Fibroblast of lung (primary cell): ENCODE results near the gene POP7. TPM values are rescaled to one million over a fixed set of nuclear protein-coding genes. Genes with fewer than 3 reads are reported as not detected.

ENCODE experiments used
- DNase-seq, 2 donors: peaks; one replicate each; pipeline versions ENCODE4 v3.0.0 to v3.0.0-alpha.2; 2010; ENCODE audit warnings: low read depth in 2 of 2
- H2AFZ ChIP-seq: 2 replicates; pipeline ENCODE4 v1.5.1; 2012; ENCODE audit warnings: low read length, control low read depth, inconsistent platforms
- H3K27ac ChIP-seq: 2 replicates; pipeline ENCODE4 v1.5.1; 2011; ENCODE audit warnings: low read length, control low read depth; ENCODE audit not compliant: insufficient read depth
- H3K27me3 ChIP-seq: 2 replicates; pipeline ENCODE4 v1.5.1; 2011; ENCODE audit warnings: mild to moderate bottlenecking, low read length; ENCODE audit not compliant: control insufficient read depth, insufficient read depth
- H3K36me3 ChIP-seq: 2 replicates; pipeline ENCODE4 v1.5.1; 2011; ENCODE audit warnings: low read length; ENCODE audit not compliant: control insufficient read depth, insufficient read depth
- H3K4me1 ChIP-seq: 2 replicates; pipeline ENCODE4 v1.5.1; 2011; ENCODE audit warnings: low read length; ENCODE audit not compliant: control insufficient read depth, insufficient read depth; ENCODE audit errors: extremely low read depth
- H3K4me2 ChIP-seq: 2 replicates; pipeline ENCODE4 v1.5.1; 2011; ENCODE audit warnings: low read length, control low read depth; ENCODE audit not compliant: insufficient read depth; ENCODE audit errors: extremely low read depth
- H3K4me3 ChIP-seq, 4 experiments: fragments of 200-600 bp in 1 of 4; sonication (generic) in 1 of 4; replicated peaks in 1 of 4; 2 replicates each; pipeline ENCODE4 v1.5.1; 2011 to 2016; ENCODE audit warnings: low read length in 4 of 4, low read depth in 3 of 4, mild to moderate bottlenecking in 3 of 4, control low read depth in 2 of 4, inconsistent platforms in 1 of 4, mixed read lengths in 1 of 4; ENCODE audit not compliant: insufficient read depth in 1 of 4; ENCODE audit errors: control extremely low read depth in 1 of 4
- H3K79me2 ChIP-seq: 2 replicates; pipeline ENCODE4 v1.5.1; 2012; ENCODE audit warnings: mild to moderate bottlenecking, low read length, inconsistent platforms; ENCODE audit not compliant: control insufficient read depth, insufficient read depth
- H3K9ac ChIP-seq: 2 replicates; pipeline ENCODE4 v1.5.1; 2011; ENCODE audit warnings: mild to moderate bottlenecking, low read length, control low read depth; ENCODE audit not compliant: insufficient read depth
- H3K9me3 ChIP-seq: 2 replicates; pipeline ENCODE4 v1.5.1; 2012; ENCODE audit warnings: low read depth, low read length; ENCODE audit not compliant: control insufficient read depth, insufficient read depth
- H4K20me1 ChIP-seq: 2 replicates; pipeline ENCODE4 v1.5.1; 2011; ENCODE audit warnings: low read length; ENCODE audit not compliant: control insufficient read depth, insufficient read depth; ENCODE audit errors: extremely low read depth
- CTCF ChIP-seq, 2 donors: IDR thresholded peaks in 1 of 2; conservative IDR thresholded peaks in 1 of 2; 1 replicate in 1 of 2; 2 replicates in 1 of 2; pipeline ENCODE4 v1.5.1; 2011 to 2012; ENCODE audit warnings: low read length in 2 of 2, control low read depth in 1 of 2, inconsistent platforms in 1 of 2, low read depth in 1 of 2, mild to moderate bottlenecking in 1 of 2
- EZH2 ChIP-seq: IDR thresholded peaks from 2 replicates; pipeline ENCODE4 v1.5.1; 2012; ENCODE audit warnings: low read length, control low read depth, mild to moderate bottlenecking; ENCODE audit errors: missing control alignments
- polyA plus RNA-seq, 2 donors: library from polyadenylated mRNA; depleted of rRNA in 1 of 2; stranded (reverse) in 1 of 2; unstranded in 1 of 2; fragments of >200 nt; gene quantifications; 2 replicates each; pipeline ENCODE4 v1.2.1, GENCODE V29; 2011 to 2012; ENCODE audit warnings: missing spikeins in 1 of 2
- total RNA-seq: library from RNA; depleted of rRNA; stranded (reverse); fragments of >200 nt; gene quantifications from 2 replicates; pipeline ENCODE4 v1.2.1, GENCODE V29; 2014

Gene POP7
- total and polyA plus RNA-seq, 2 donors (not counting 1 experiment from before 2014, with no cell fraction given) = 19.4 to 31.9 TPM

- H3K36me3 ChIP-seq = peaks cover 24% of the 10 kb centered on the region
- no peak for DNase-seq
- H3K79me2 ChIP-seq = peaks cover 52% of the 10 kb centered on the region
- no peaks in the 10 kb centered on the region for H3K9me3 ChIP-seq
- no peaks in the 10 kb centered on the region for H4K20me1 ChIP-seq
- peaks cover 10% of the 10 kb centered on the region for H3K4me1 ChIP-seq
- TF ChIP-seq EZH2 (no peak), CTCF (conservative IDR thresholded peaks at IDR 0.05 in 1 of 2, IDR thresholded peaks at IDR 0.05 in 1 of 2; ENCODE audit: low read depth in 1 of 2, low read length in 2 of 2) (no peak)
- H3K4me2 ChIP-seq = no peak overlapping the region
- no peak overlapping the region for H3K9ac ChIP-seq
- H3K27ac ChIP-seq = no peak overlapping the region
- H3K4me3 ChIP-seq = no peak overlapping the region
- H3K27me3 ChIP-seq = no peaks in the 10 kb centered on the region
- H2AFZ ChIP-seq = no peak overlapping the region
Measured at GRCh38 chr7:100689230-100690135, 16.4 kb upstream of the POP7 start.

GRCh38 chr7:100691676-100692577, 14.0 kb upstream of the POP7 start:
- Histone ChIP-seq H3K4me3 (peak overlapping the region; percentile 38 to 87 (median 80)), H3K27ac (peak overlapping the region; percentile 25), H3K36me3 (peaks cover 11% of the 10 kb centered on the region), H3K9me3 (no peaks in the 10 kb centered on the region), H3K27me3 (no peaks in the 10 kb centered on the region), H3K79me2 (peaks cover 52% of the 10 kb centered on the region), H3K9ac (no peak overlapping the region), H3K4me2 (peak overlapping the region; percentile 96), H3K4me1 (peaks cover 10% of the 10 kb centered on the region), H2AFZ (no peak overlapping the region), H4K20me1 (no peaks in the 10 kb centered on the region)
- no peak for TF ChIP-seq EZH2
- TF ChIP-seq CTCF (conservative IDR thresholded peaks at IDR 0.05 in 1 of 2, IDR thresholded peaks at IDR 0.05 in 1 of 2; ENCODE audit: low read depth in 1 of 2, low read length in 2 of 2) = peak; percentile 78 to 80
- DNase-seq = peak; percentile 50 to 72

GRCh38 chr7:100692578-100692961, 13.4 kb upstream of the POP7 start:
- H3K4me3 ChIP-seq = peak overlapping the region; percentile 74 to 87 (median 85)
- H3K79me2 ChIP-seq = peaks cover 52% of the 10 kb centered on the region
- no peak overlapping the region for H3K27ac ChIP-seq
- H3K9me3 ChIP-seq = no peaks in the 10 kb centered on the region
- peaks cover 5% of the 10 kb centered on the region for H3K36me3 ChIP-seq
- no peaks in the 10 kb centered on the region for H4K20me1 ChIP-seq
- DNase-seq = no peak
- TF ChIP-seq EZH2 (no peak), CTCF (conservative IDR thresholded peaks at IDR 0.05 in 1 of 2, IDR thresholded peaks at IDR 0.05 in 1 of 2; ENCODE audit: low read depth in 1 of 2, low read length in 2 of 2) (no peak)
- no peaks in the 10 kb centered on the region for H3K27me3 ChIP-seq
- no peak overlapping the region for H2AFZ ChIP-seq
- peaks cover 10% of the 10 kb centered on the region for H3K4me1 ChIP-seq
- peak overlapping the region; percentile 96 for H3K4me2 ChIP-seq
- H3K9ac ChIP-seq = no peak overlapping the region
